Fibroblast of lung (primary cell): ENCODE measurements around the gene PPA1. TPM values are rescaled to one million over a fixed set of nuclear protein-coding genes. Genes with fewer than 3 reads are reported as not detected.

Experiments
- DNase-seq, 2 donors: peaks; one replicate each; pipeline versions ENCODE4 v3.0.0 to v3.0.0-alpha.2; 2010; ENCODE audit warnings: low read depth in 2 of 2
- H2AFZ ChIP-seq: 2 replicates; pipeline ENCODE4 v1.5.1; 2012; ENCODE audit warnings: low read length, control low read depth, inconsistent platforms
- H3K27ac ChIP-seq: 2 replicates; pipeline ENCODE4 v1.5.1; 2011; ENCODE audit warnings: low read length, control low read depth; ENCODE audit not compliant: insufficient read depth
- H3K27me3 ChIP-seq: 2 replicates; pipeline ENCODE4 v1.5.1; 2011; ENCODE audit warnings: mild to moderate bottlenecking, low read length; ENCODE audit not compliant: control insufficient read depth, insufficient read depth
- H3K36me3 ChIP-seq: 2 replicates; pipeline ENCODE4 v1.5.1; 2011; ENCODE audit warnings: low read length; ENCODE audit not compliant: control insufficient read depth, insufficient read depth
- H3K4me1 ChIP-seq: 2 replicates; pipeline ENCODE4 v1.5.1; 2011; ENCODE audit warnings: low read length; ENCODE audit not compliant: control insufficient read depth, insufficient read depth; ENCODE audit errors: extremely low read depth
- H3K4me2 ChIP-seq: 2 replicates; pipeline ENCODE4 v1.5.1; 2011; ENCODE audit warnings: low read length, control low read depth; ENCODE audit not compliant: insufficient read depth; ENCODE audit errors: extremely low read depth
- H3K4me3 ChIP-seq, 4 experiments: fragments of 200-600 bp in 1 of 4; sonication (generic) in 1 of 4; replicated peaks in 1 of 4; 2 replicates each; pipeline ENCODE4 v1.5.1; 2011 to 2016; ENCODE audit warnings: low read length in 4 of 4, low read depth in 3 of 4, mild to moderate bottlenecking in 3 of 4, control low read depth in 2 of 4, inconsistent platforms in 1 of 4, mixed read lengths in 1 of 4; ENCODE audit not compliant: insufficient read depth in 1 of 4; ENCODE audit errors: control extremely low read depth in 1 of 4
- H3K79me2 ChIP-seq: 2 replicates; pipeline ENCODE4 v1.5.1; 2012; ENCODE audit warnings: mild to moderate bottlenecking, low read length, inconsistent platforms; ENCODE audit not compliant: control insufficient read depth, insufficient read depth
- H3K9ac ChIP-seq: 2 replicates; pipeline ENCODE4 v1.5.1; 2011; ENCODE audit warnings: mild to moderate bottlenecking, low read length, control low read depth; ENCODE audit not compliant: insufficient read depth
- H3K9me3 ChIP-seq: 2 replicates; pipeline ENCODE4 v1.5.1; 2012; ENCODE audit warnings: low read depth, low read length; ENCODE audit not compliant: control insufficient read depth, insufficient read depth
- H4K20me1 ChIP-seq: 2 replicates; pipeline ENCODE4 v1.5.1; 2011; ENCODE audit warnings: low read length; ENCODE audit not compliant: control insufficient read depth, insufficient read depth; ENCODE audit errors: extremely low read depth
- CTCF ChIP-seq, 2 donors: IDR thresholded peaks in 1 of 2; conservative IDR thresholded peaks in 1 of 2; 1 replicate in 1 of 2; 2 replicates in 1 of 2; pipeline ENCODE4 v1.5.1; 2011 to 2012; ENCODE audit warnings: low read length in 2 of 2, control low read depth in 1 of 2, inconsistent platforms in 1 of 2, low read depth in 1 of 2, mild to moderate bottlenecking in 1 of 2
- EZH2 ChIP-seq: IDR thresholded peaks from 2 replicates; pipeline ENCODE4 v1.5.1; 2012; ENCODE audit warnings: low read length, control low read depth, mild to moderate bottlenecking; ENCODE audit errors: missing control alignments
- polyA plus RNA-seq, 2 donors: library from polyadenylated mRNA; depleted of rRNA in 1 of 2; stranded (reverse) in 1 of 2; unstranded in 1 of 2; fragments of >200 nt; gene quantifications; 2 replicates each; pipeline ENCODE4 v1.2.1, GENCODE V29; 2011 to 2012; ENCODE audit warnings: missing spikeins in 1 of 2
- total RNA-seq: library from RNA; depleted of rRNA; stranded (reverse); fragments of >200 nt; gene quantifications from 2 replicates; pipeline ENCODE4 v1.2.1, GENCODE V29; 2014

PPA1 gene
- total and polyA plus RNA-seq, 2 donors (not counting 1 experiment from before 2014, with no cell fraction given) = 167 to 287 TPM

- no peak for DNase-seq
- Histone ChIP-seq H3K36me3 (no peaks in the 10 kb centered on the region), H3K9me3 (no peaks in the 10 kb centered on the region), H4K20me1 (peaks cover 9% of the 10 kb centered on the region), H3K4me3 (peak overlapping the region in 1 of 4 experiments; percentile 18), H2AFZ (no peak overlapping the region), H3K9ac (no peak overlapping the region), H3K27me3 (no peaks in the 10 kb centered on the region), H3K79me2 (peaks cover 78% of the 10 kb centered on the region), H3K27ac (no peak overlapping the region), H3K4me2 (no peak overlapping the region), H3K4me1 (no peaks in the 10 kb centered on the region)
- TF ChIP-seq CTCF (conservative IDR thresholded peaks at IDR 0.05 in 1 of 2, IDR thresholded peaks at IDR 0.05 in 1 of 2; ENCODE audit: low read depth in 1 of 2, low read length in 2 of 2) (no peak), EZH2 (no peak)
These were observed 66.0 kb downstream of the PPA1 start for GRCh38 chr10:70167246-70167645.

- H3K4me2 ChIP-seq = no peak overlapping the region
- peaks cover 86% of the 10 kb centered on the region for H3K79me2 ChIP-seq
- H4K20me1 ChIP-seq = peaks cover 9% of the 10 kb centered on the region
- no peak overlapping the region for H2AFZ ChIP-seq
- TF ChIP-seq CTCF (conservative IDR thresholded peaks at IDR 0.05 in 1 of 2, IDR thresholded peaks at IDR 0.05 in 1 of 2; ENCODE audit: low read depth in 1 of 2, low read length in 2 of 2) = no peak
- no peak for TF ChIP-seq EZH2
- H3K4me3 ChIP-seq = no peak overlapping the region
- no peaks in the 10 kb centered on the region for H3K27me3 ChIP-seq
- H3K9me3 ChIP-seq = no peaks in the 10 kb centered on the region
- H3K36me3 ChIP-seq = peaks cover under 1% of the 10 kb centered on the region
- no peak overlapping the region for H3K9ac ChIP-seq
- H3K27ac ChIP-seq = no peak overlapping the region
- no peak for DNase-seq
- no peaks in the 10 kb centered on the region for H3K4me1 ChIP-seq
These were observed 66.8 kb downstream of the PPA1 start for GRCh38 chr10:70166394-70166793.

GRCh38 chr10:70164163-70164562 lies 69.1 kb downstream of the PPA1 start:
- H3K4me1 ChIP-seq = no peaks in the 10 kb centered on the region
- H3K27ac ChIP-seq = no peak overlapping the region
- H3K27me3 ChIP-seq = no peaks in the 10 kb centered on the region
- no peak for DNase-seq
- no peak overlapping the region for H3K4me2 ChIP-seq
- peaks cover 95% of the 10 kb centered on the region for H3K79me2 ChIP-seq
- H3K9ac ChIP-seq = no peak overlapping the region
- H4K20me1 ChIP-seq = peaks cover 9% of the 10 kb centered on the region
- peaks cover 2% of the 10 kb centered on the region for H3K36me3 ChIP-seq
- no peak overlapping the region for H2AFZ ChIP-seq
- TF ChIP-seq CTCF (conservative IDR thresholded peaks at IDR 0.05 in 1 of 2, IDR thresholded peaks at IDR 0.05 in 1 of 2; ENCODE audit: low read depth in 1 of 2, low read length in 2 of 2) (no peak), EZH2 (no peak)
- no peaks in the 10 kb centered on the region for H3K9me3 ChIP-seq
- H3K4me3 ChIP-seq = no peak overlapping the region
